ENCODE measurements around the gene MYO10. TPM values are rescaled to one million over a fixed set of nuclear protein-coding genes. Genes with fewer than 3 reads are reported as not detected.

The MYO10 gene
- total RNA-seq, 1 donor from 2014 or later, result 67.0 TPM

DNA sequence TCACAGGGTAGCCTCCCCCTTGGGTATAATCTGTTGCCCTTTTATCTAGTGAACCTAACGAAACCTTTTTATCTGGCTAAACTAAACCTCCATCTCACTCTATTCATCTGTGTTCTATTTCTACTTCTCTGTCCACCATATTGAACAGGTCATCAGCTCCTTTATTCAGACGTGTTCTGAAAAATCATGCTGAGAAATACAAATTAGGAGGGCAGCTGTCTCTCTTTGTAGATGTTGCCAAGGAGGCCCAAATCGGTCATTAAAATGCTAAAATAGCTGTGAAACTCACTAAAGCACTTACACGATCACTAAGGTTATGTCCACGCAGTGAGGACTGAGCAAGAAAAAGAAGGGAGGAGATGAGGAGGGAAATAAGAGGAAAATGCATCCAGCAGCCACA is 203.7 kb downstream of the MYO10 start:
- Histone ChIP-seq H3K27me3 (no peaks in the 10 kb centered on the region), H3K4me3 (no peak overlapping the region), H3K4me1 (peaks cover 32% of the 10 kb centered on the region), H3K9me3 (no peaks in the 10 kb centered on the region), H3K27ac (no peak overlapping the region), H3K36me3 (no peaks in the 10 kb centered on the region)
- intact Hi-C loops (cut with DNase I), result no loop called here
- TF ChIP-seq, protein P1, sequence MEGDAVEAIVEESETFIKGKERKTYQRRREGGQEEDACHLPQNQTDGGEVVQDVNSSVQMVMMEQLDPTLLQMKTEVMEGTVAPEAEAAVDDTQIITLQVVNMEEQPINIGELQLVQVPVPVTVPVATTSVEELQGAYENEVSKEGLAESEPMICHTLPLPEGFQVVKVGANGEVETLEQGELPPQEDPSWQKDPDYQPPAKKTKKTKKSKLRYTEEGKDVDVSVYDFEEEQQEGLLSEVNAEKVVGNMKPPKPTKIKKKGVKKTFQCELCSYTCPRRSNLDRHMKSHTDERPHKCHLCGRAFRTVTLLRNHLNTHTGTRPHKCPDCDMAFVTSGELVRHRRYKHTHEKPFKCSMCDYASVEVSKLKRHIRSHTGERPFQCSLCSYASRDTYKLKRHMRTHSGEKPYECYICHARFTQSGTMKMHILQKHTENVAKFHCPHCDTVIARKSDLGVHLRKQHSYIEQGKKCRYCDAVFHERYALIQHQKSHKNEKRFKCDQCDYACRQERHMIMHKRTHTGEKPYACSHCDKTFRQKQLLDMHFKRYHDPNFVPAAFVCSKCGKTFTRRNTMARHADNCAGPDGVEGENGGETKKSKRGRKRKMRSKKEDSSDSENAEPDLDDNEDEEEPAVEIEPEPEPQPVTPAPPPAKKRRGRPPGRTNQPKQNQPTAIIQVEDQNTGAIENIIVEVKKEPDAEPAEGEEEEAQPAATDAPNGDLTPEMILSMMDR (IDR thresholded peaks at IDR 0.05), result no peak
- no peak for DNase-seq
- ATAC-seq, result no peak

GRCh38 chr5:16727755-16728325 is 208.2 kb downstream of the MYO10 start:
- Histone ChIP-seq H3K9me3 (no peaks in the 10 kb centered on the region), H3K4me3 (no peak overlapping the region), H3K27me3 (no peaks in the 10 kb centered on the region), H3K4me1 (peaks cover 8% of the 10 kb centered on the region), H3K36me3 (no peaks in the 10 kb centered on the region), H3K27ac (no peak overlapping the region)
- TF ChIP-seq, protein P1 (IDR thresholded peaks at IDR 0.05), result no peak
- peak; percentile 71 for ATAC-seq
- intact Hi-C loops (cut with DNase I), result no loop called here
- no peak for DNase-seq

DNA sequence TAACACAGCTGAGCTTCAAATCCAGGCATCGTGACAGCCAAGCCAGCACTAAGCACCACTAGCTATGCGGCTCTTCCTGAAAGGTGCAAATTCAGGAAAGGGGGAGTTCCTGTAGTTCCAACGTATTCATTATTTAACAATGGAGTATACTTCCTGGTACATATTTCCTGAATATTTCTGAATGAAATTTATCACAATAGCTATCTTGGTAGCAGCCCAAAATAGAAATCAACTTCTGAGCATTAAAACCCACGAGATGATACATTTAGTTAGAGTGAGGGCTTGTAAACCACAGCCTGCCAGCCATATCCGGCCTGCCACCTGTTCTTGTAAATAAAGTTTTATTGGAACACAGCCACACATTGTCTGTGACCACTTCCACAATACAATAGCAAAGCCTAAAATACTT is 209.5 kb downstream of the MYO10 start:
- Histone ChIP-seq H3K36me3 (no peaks in the 10 kb centered on the region), H3K27ac (no peak overlapping the region), H3K27me3 (no peaks in the 10 kb centered on the region), H3K4me1 (peaks cover 11% of the 10 kb centered on the region), H3K9me3 (no peaks in the 10 kb centered on the region), H3K4me3 (no peak overlapping the region)
- TF ChIP-seq, protein P1 (IDR thresholded peaks at IDR 0.05), result no peak
- DNase-seq (no peak), ATAC-seq (no peak)
- intact Hi-C loops (cut with DNase I), result no loop called here

GRCh38 chr5:16725575-16725974 is 210.5 kb downstream of the MYO10 start:
- no peak overlapping the region for H3K4me3 ChIP-seq
- H3K27ac ChIP-seq, result no peak overlapping the region
- no peaks in the 10 kb centered on the region for H3K9me3 ChIP-seq
- H3K27me3 ChIP-seq, result no peaks in the 10 kb centered on the region
- peaks cover 11% of the 10 kb centered on the region for H3K4me1 ChIP-seq
- ATAC-seq, result no peak
- DNase-seq, result no peak
- H3K36me3 ChIP-seq, result no peaks in the 10 kb centered on the region
- intact Hi-C loops (cut with DNase I), result no loop called here
- TF ChIP-seq, protein P1 (IDR thresholded peaks at IDR 0.05), result no peak

- TF ChIP-seq, protein P1 (IDR thresholded peaks at IDR 0.05), result no peak
- Histone ChIP-seq H3K4me3 (no peak overlapping the region), H3K36me3 (no peaks in the 10 kb centered on the region), H3K9me3 (no peaks in the 10 kb centered on the region), H3K27me3 (no peaks in the 10 kb centered on the region), H3K27ac (no peak overlapping the region), H3K4me1 (peaks cover 11% of the 10 kb centered on the region)
- DNase-seq, result no peak
- intact Hi-C loops (cut with DNase I), result no loop called here
- no peak for ATAC-seq
Observed at GRCh38 chr5:16723821-16724220, 212.3 kb downstream of the MYO10 start.

DNA sequence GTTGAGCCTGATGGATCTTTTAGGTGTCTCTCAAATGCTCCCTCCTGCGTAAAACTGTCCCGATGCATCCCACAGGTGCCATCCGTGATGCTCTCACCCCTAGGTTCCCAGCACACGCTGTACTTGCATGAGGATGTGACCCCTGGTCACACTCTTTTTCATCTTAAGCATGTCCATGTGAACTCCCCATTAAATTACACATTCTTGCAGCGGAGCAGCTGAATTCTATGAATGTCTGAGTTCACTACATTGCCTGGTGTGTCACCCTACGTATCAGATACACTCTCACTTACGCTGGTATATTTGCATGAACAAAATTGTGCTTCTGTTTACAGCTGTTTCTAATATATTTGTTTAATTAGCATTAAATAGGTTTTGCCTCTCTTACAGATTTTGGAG is 214.0 kb downstream of the MYO10 start:
- ATAC-seq (no peak), DNase-seq (no peak)
- peaks cover 3% of the 10 kb centered on the region for H3K4me1 ChIP-seq
- no peaks in the 10 kb centered on the region for H3K9me3 ChIP-seq
- H3K4me3 ChIP-seq, result no peak overlapping the region
- no peaks in the 10 kb centered on the region for H3K36me3 ChIP-seq
- no peak overlapping the region for H3K27ac ChIP-seq
- intact Hi-C loops (cut with DNase I), result no loop called here
- TF ChIP-seq, protein P1 (IDR thresholded peaks at IDR 0.05), result no peak
- no peaks in the 10 kb centered on the region for H3K27me3 ChIP-seq
